GM19438 (cell line): ENCODE data around the gene C17orf100.
"Not testable (repeated sequence)": the region's sequence is repeated elsewhere in the genome, so short reads cannot be mapped to it uniquely, and the experiment has no call there.

Experiments
- ATAC-seq: cut with Tn5 transposase; IDR thresholded peaks from one replicate; pipeline ENCODE4 v1.9.1; 2021; ENCODE audit warnings: low read depth; ENCODE audit not compliant: unreplicated experiment

The C17orf100 gene

GRCh38 chr17:6688944-6689343, 37.4 kb downstream of the C17orf100 start:
- no peak for ATAC-seq

- ATAC-seq, result no peak
These were observed 39.1 kb downstream of the C17orf100 start for GRCh38 chr17:6690641-6691040.

GRCh38 chr17:6691546-6691945, 40.0 kb downstream of the C17orf100 start:
- no peak for ATAC-seq

GRCh38 chr17:6691958-6692357, 40.4 kb downstream of the C17orf100 start:
- not testable (repeated sequence) for ATAC-seq

- ATAC-seq, result no peak
These were observed 43.5 kb downstream of the C17orf100 start for GRCh38 chr17:6695051-6695450.

- no peak for ATAC-seq
These were observed 44.0 kb downstream of the C17orf100 start for GRCh38 chr17:6695565-6695964.

- ATAC-seq, result no peak
These were observed 45.3 kb downstream of the C17orf100 start for GRCh38 chr17:6696906-6697305.

- no peak for ATAC-seq
These were observed 46.4 kb downstream of the C17orf100 start for GRCh38 chr17:6698004-6698403.

GRCh38 chr17:6699997-6700947, 48.7 kb downstream of the C17orf100 start:
- ATAC-seq, result no peak

- no peak for ATAC-seq
These were observed 49.4 kb downstream of the C17orf100 start for GRCh38 chr17:6700948-6701307.

- no peak for ATAC-seq
These were observed 50.2 kb downstream of the C17orf100 start for GRCh38 chr17:6701719-6702118.

- ATAC-seq, result no peak
These were observed 51.1 kb downstream of the C17orf100 start for GRCh38 chr17:6702567-6703215.
